Ectodermal cell (in vitro differentiated cells): ENCODE results near the gene MRPL20.
A peak's percentile ranks its signal among the peaks of the same experiment; 100 is the strongest.

Experiments used
- H3K27ac ChIP-seq: 2 replicates; pipeline ENCODE4 v1.7.0; 2013; ENCODE audit warnings: mild to moderate bottlenecking, low read depth, low read length; ENCODE audit not compliant: insufficient read depth, poor library complexity, severe bottlenecking
- H3K27me3 ChIP-seq: 2 replicates; pipeline ENCODE4 v1.7.0; 2013; ENCODE audit warnings: mild to moderate bottlenecking, low read length; ENCODE audit not compliant: insufficient read depth, control insufficient read depth, poor library complexity, severe bottlenecking
- H3K36me3 ChIP-seq: one replicate; pipeline ENCODE4 v1.7.0; 2013; ENCODE audit warnings: low read length; ENCODE audit not compliant: control insufficient read depth, insufficient read depth
- H3K4me1 ChIP-seq: one replicate; pipeline ENCODE4 v1.7.0; 2013; ENCODE audit warnings: low read length; ENCODE audit not compliant: control insufficient read depth, insufficient read depth
- H3K4me3 ChIP-seq: 2 replicates; pipeline ENCODE4 v1.7.0; 2013; ENCODE audit warnings: low read depth, low read length, control low read depth; ENCODE audit not compliant: insufficient read depth
- H3K9me3 ChIP-seq: 2 replicates; pipeline ENCODE4 v1.7.0; 2013; ENCODE audit warnings: mild to moderate bottlenecking, low read length, moderate library complexity; ENCODE audit not compliant: control insufficient read depth
- WGBS, 2 experiments: methylation state at CpG; one replicate each; pipeline ENCODE4 v1.1.7; 2013; ENCODE audit warnings: missing lambda C conversion rate in 2 of 2; 5-methylcytosine and 5-hydroxymethylcytosine counted together

Gene MRPL20

GRCh38 chr1:1361982-1362423 lies 45.1 kb downstream of the MRPL20 start:
- 42 to 45% methylated on average over 13 of the region's 13 CpGs for WGBS, 2 experiments
- Histone ChIP-seq H3K36me3 (no peaks in the 10 kb centered on the region), H3K27me3 (no peaks in the 10 kb centered on the region), H3K27ac (no peak overlapping the region), H3K4me1 (peaks cover 43% of the 10 kb centered on the region), H3K4me3 (no peak overlapping the region), H3K9me3 (peaks cover 6% of the 10 kb centered on the region)

GRCh38 chr1:1361233-1361981 lies 45.7 kb downstream of the MRPL20 start:
- peaks cover 48% of the 10 kb centered on the region for H3K4me1 ChIP-seq

GRCh38 chr1:1360506-1361169 lies 46.5 kb downstream of the MRPL20 start:
- Histone ChIP-seq H3K27ac (peak overlapping the region; percentile 88), H3K36me3 (no peaks in the 10 kb centered on the region), H3K9me3 (no peaks in the 10 kb centered on the region), H3K4me1 (peaks cover 48% of the 10 kb centered on the region), H3K27me3 (no peaks in the 10 kb centered on the region), H3K4me3 (no peak overlapping the region)
- WGBS, 2 experiments = 78 to 82% methylated on average over 20 of the region's 20 CpGs

More at GRCh38 chr1:1361233-1361981, 45.7 kb downstream of the MRPL20 start:
- Histone ChIP-seq H3K4me3 (no peak overlapping the region), H3K27ac (no peak overlapping the region), H3K27me3 (no peaks in the 10 kb centered on the region), H3K9me3 (peaks cover 5% of the 10 kb centered on the region), H3K36me3 (no peaks in the 10 kb centered on the region)
- 77 to 80% methylated on average over 34 to 35 of the region's 35 CpGs for WGBS, 2 experiments

GRCh38 chr1:1359664-1360468 lies 47.2 kb downstream of the MRPL20 start:
- no peaks in the 10 kb centered on the region for H3K27me3 ChIP-seq
- peaks cover 48% of the 10 kb centered on the region for H3K4me1 ChIP-seq
- H3K4me3 ChIP-seq = no peak overlapping the region
- H3K27ac ChIP-seq = peak overlapping the region; percentile 88
- H3K9me3 ChIP-seq = no peaks in the 10 kb centered on the region
- WGBS, 2 experiments = 67 to 70% methylated on average over 28 of the region's 28 CpGs
- no peaks in the 10 kb centered on the region for H3K36me3 ChIP-seq

- Histone ChIP-seq H3K36me3 (no peaks in the 10 kb centered on the region), H3K4me3 (no peak overlapping the region), H3K27ac (peak overlapping the region; percentile 88), H3K9me3 (no peaks in the 10 kb centered on the region), H3K4me1 (peaks cover 48% of the 10 kb centered on the region), H3K27me3 (no peaks in the 10 kb centered on the region)
- 88 to 93% methylated on average over 6 of the region's 6 CpGs for WGBS, 2 experiments
Measured at GRCh38 chr1:1359308-1359663, 47.8 kb downstream of the MRPL20 start.

GRCh38 chr1:1358433-1359271 lies 48.4 kb downstream of the MRPL20 start, which contains the start of gene MXRA8:
Gene MXRA8 (minus strand): TSS chr1:1358555. CDS start chr1:1358504, 51 bp downstream.
- H3K4me3 ChIP-seq = peak within 1 kb of the TSS; percentile 45

GRCh38 chr1:1357871-1358432 lies 49.1 kb downstream of the MRPL20 start:
- WGBS, 2 experiments = 25% methylated on average over 17 of the region's 18 CpGs
- Histone ChIP-seq H3K36me3 (no peaks in the 10 kb centered on the region), H3K27me3 (no peaks in the 10 kb centered on the region), H3K27ac (peak overlapping the region; percentile 76), H3K4me3 (peak overlapping the region; percentile 45), H3K4me1 (peaks cover 59% of the 10 kb centered on the region), H3K9me3 (no peaks in the 10 kb centered on the region)

More at GRCh38 chr1:1358433-1359271, 48.4 kb downstream of the MRPL20 start, which contains the start of gene MXRA8:
- H3K9me3 ChIP-seq = no peaks in the 10 kb centered on the region
- H3K27me3 ChIP-seq = no peaks in the 10 kb centered on the region
- peak within 1 kb of the TSS; percentile 88 for H3K27ac ChIP-seq
- no peaks in the 10 kb centered on the region for H3K36me3 ChIP-seq
- 41% methylated on average over 29 of the region's 29 CpGs for WGBS, 2 experiments
- H3K4me1 ChIP-seq = peaks cover 54% of the 10 kb centered on the region

- Histone ChIP-seq H3K4me3 (peak overlapping the region; percentile 45), H3K27me3 (no peaks in the 10 kb centered on the region), H3K36me3 (no peaks in the 10 kb centered on the region), H3K27ac (no peak overlapping the region), H3K9me3 (no peaks in the 10 kb centered on the region), H3K4me1 (peaks cover 64% of the 10 kb centered on the region)
- WGBS, 2 experiments = 71 to 73% methylated on average over 26 of the region's 26 CpGs
Measured at GRCh38 chr1:1356796-1357401, 50.2 kb downstream of the MRPL20 start.
